Heart left ventricle (tissue), 16 donors: ENCODE measurements around the gene CDC42EP4. TPM values are rescaled to one million over a fixed set of nuclear protein-coding genes. Genes with fewer than 3 reads are reported as not detected.
"Not testable (repeated sequence)": the region's sequence is repeated elsewhere in the genome, so short reads cannot be mapped to it uniquely, and the experiment has no call there.

Experiments used
- ATAC-seq, 4 donors: fragments of 200-7000 bp; cut with Tn5 transposase; one replicate each; pipeline ENCODE4 v1.9.1; 2020 to 2022; ENCODE audit warnings: moderate library complexity in 4 of 4, mild to moderate bottlenecking in 3 of 4, moderate number of reproducible peaks in 1 of 4
- DNase-seq, 5 donors: peaks; one replicate each; pipeline ENCODE4 v3.0.0-alpha.2; 2020
- H3K27ac ChIP-seq, 12 donors: fragments of 200-600 bp; sonication (generic) in 4 of 12; one replicate each; pipeline versions ENCODE4 v1.5.0 to v1.8.0; 2016 to 2022; ENCODE audit warnings: mild to moderate bottlenecking in 2 of 12
- H3K27me3 ChIP-seq, 9 donors: fragments of 200-600 bp; sonication (generic) in 2 of 9; one replicate each; pipeline versions ENCODE4 v1.5.1 to v1.8.0; 2016 to 2022; ENCODE audit warnings: mild to moderate bottlenecking in 3 of 9
- H3K36me3 ChIP-seq, 9 donors: fragments of 200-600 bp; sonication (generic) in 2 of 9; one replicate each; pipeline versions ENCODE4 v1.5.0 to v1.8.0; 2018 to 2022; ENCODE audit warnings: mild to moderate bottlenecking in 2 of 9
- H3K4me1 ChIP-seq, 12 donors: fragments of 200-600 bp; sonication (generic) in 4 of 12; one replicate each; pipeline versions ENCODE4 v1.5.0 to v1.8.0; 2016 to 2022; ENCODE audit warnings: mild to moderate bottlenecking in 3 of 12
- H3K4me3 ChIP-seq, 12 donors: fragments of 200-600 bp; sonication (generic) in 4 of 12; one replicate each; pipeline versions ENCODE4 v1.5.0 to v1.8.0; 2017 to 2022; ENCODE audit warnings: mild to moderate bottlenecking in 9 of 12, moderate library complexity in 4 of 12
- H3K9me3 ChIP-seq, 12 donors: fragments of 200-600 bp; sonication (generic) in 4 of 12; one replicate each; pipeline versions ENCODE4 v1.5.0 to v1.8.0; 2016 to 2022; ENCODE audit warnings: mild to moderate bottlenecking in 1 of 12
- CTCF ChIP-seq, 12 donors: fragments of 200-600 bp; sonication (generic) in 4 of 12; IDR thresholded peaks; one replicate each; pipeline versions ENCODE4 v1.5.0 to v1.8.0; 2018 to 2022; ENCODE audit warnings: antibody characterized with exemption in 12 of 12, mild to moderate bottlenecking in 5 of 12
- POLR2A ChIP-seq, 2 donors: fragments of 450-650 bp; IDR thresholded peaks; one replicate each; pipeline ENCODE4 v1.6.1; 2017; ENCODE audit warnings: antibody characterized with exemption in 2 of 2, mild to moderate bottlenecking in 2 of 2, moderate library complexity in 2 of 2
- WGBS, 4 donors: extraction: QIAGEN DNeasy Blood & Tissue Kit in 2 of 4; methylation state at CpG; one replicate each; pipeline versions ENCODE4 v1.1.5 to v1.1.7; 2013 to 2018; 5-methylcytosine and 5-hydroxymethylcytosine counted together
- intact Hi-C, 10 donors: fragments of 100-400 bp; cut with DNase I; formaldehyde crosslinking; loops; one replicate each; pipeline versions ENCODE4 v1.11.1 to v1.14.2; 2022
- polyA plus RNA-seq, 2 donors: library from polyadenylated mRNA; stranded (reverse); fragments of 200-250 nt; gene quantifications; one replicate each; pipeline ENCODE4 v1.2.3, GENCODE V29; 2013
- total RNA-seq, 9 donors: library from RNA; depleted of rRNA in 2 of 9; stranded (reverse); fragments of >200 nt in 2 of 9; fragmentation: NEBNext Ultra II Directional in 3 of 9; extraction: Animal tissue kit (Norgen Biotek cat#: 25700) in 3 of 9; gene quantifications; one replicate each; pipeline versions ENCODE4 v1.1.0 to v1.2.4, GENCODE V29; 2016 to 2023
- donor health status: ischemic (EF 13 %, LVEDD 7.1; RV severe dilation, severe dysfunction).
- donor health status: healthy with polysubstance abuse.
- donor health status: DM: no; HTN: yes; CAD: no.
- donor health status: DM: no; HTN: no; CAD: no.
- donor health status: ischemic (EF 25% LVEDD 6.9; RV normal size, moderate dysfunction).
- donor health status: ischemic (EF 25% LVEDD 5.7; RV mildly dilated, moderate dysfunction).
- donor health status: healthy.
- donor health status: DM: yes; HTN: yes; CAD: no.
- donor health status: ischemic (EF 35%, LVEDD 5.7; RV mildly dilated, moderate dysfunction).
- donor health status: nonischemic (EF 11% LVEDD 7.7; RV severe dilation, severe dysfunction).
- donor health status: DM: yes; HTN: yes; CAD: no.
- donor health status: PGD.
- donor health status: ischemic (EF 29% LVEDD 5.4; RV normal size, mild dysfunction).
- donor health status: nonischemic (EF 23%, LVEDD 6.1; RV moderate dilation, normal function).

CDC42EP4 gene
- total and polyA plus RNA-seq, 11 donors: 18.6 to 103 (median 37.5) TPM

- 72 to 86% (median 81%) methylated on average over 12 to 13 of the region's 13 CpGs for WGBS, 4 donors
- H3K4me1 ChIP-seq: peaks cover 0 to 14% (median 4%) of the 10 kb centered on the region in 12 donors
- ATAC-seq (peak; percentile 14 to 42 (median 34)), DNase-seq (no peak)
- H3K9me3 ChIP-seq: no peaks in the 10 kb centered on the region
- no peaks in the 10 kb centered on the region for H3K27me3 ChIP-seq
- intact Hi-C loops: no loop called here
- TF ChIP-seq POLR2A (IDR thresholded peaks at IDR 0.05) (no peak), CTCF (IDR thresholded peaks at IDR 0.05) (no peak)
- no peaks in the 10 kb centered on the region for H3K36me3 ChIP-seq
- peak overlapping the region in 8 of 12 donors; percentile 4 to 59 (median 36) for H3K27ac ChIP-seq
- H3K4me3 ChIP-seq: no peak overlapping the region
These were observed 24.9 kb upstream of the CDC42EP4 start for GRCh38 chr17:73336408-73337329.

DNA sequence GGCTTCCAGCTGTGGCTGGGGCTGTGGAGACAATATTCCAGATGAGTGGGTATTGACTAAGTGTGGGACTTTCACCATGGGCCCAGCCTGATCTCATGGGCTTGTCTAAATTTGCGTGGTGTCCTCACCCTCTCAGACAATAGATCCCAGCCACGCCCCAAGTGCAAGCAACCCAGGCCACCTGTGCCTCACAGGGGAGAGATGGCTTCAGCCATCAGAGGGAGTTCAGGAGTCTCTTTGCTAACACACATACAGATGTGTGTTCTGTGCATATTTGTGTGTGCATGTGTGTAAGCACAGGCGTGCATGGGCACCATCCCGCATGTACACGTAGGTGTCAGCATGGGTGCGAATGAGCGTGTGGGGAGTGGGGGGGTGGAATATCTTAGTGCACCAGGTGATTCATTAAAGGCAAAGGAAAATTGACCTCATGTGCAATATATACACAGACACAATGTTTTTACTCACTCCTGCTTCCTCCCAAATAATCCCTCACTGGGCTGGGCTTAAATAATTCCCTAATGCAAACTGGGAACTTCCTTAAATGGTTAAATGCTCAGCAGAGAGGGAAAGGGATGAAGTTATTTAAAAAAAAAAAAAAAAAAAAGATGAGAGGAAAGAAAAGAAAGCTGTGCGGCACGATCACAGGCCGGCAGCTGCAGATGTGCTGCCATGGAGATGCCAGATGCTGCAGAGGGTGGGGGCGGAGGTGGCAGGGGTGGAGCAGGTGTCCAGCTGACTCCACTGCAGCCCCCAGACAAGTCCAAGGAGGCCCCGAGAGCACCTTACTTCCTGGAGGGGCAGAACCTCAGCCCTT is 24.0 kb upstream of the CDC42EP4 start:
- TF ChIP-seq CTCF (IDR thresholded peaks at IDR 0.05) (no peak), POLR2A (IDR thresholded peaks at IDR 0.05) (no peak)
- intact Hi-C loops: no loop called here
- no peak overlapping the region for H3K4me3 ChIP-seq
- no peaks in the 10 kb centered on the region for H3K9me3 ChIP-seq
- H3K27me3 ChIP-seq: no peaks in the 10 kb centered on the region
- 79 to 88% (median 86%) methylated on average over 12 of the region's 12 CpGs for WGBS, 4 donors
- DNase-seq: no peak
- H3K36me3 ChIP-seq: no peaks in the 10 kb centered on the region
- ATAC-seq: no peak
- peaks cover 0 to 12% (median 0%) of the 10 kb centered on the region in 12 donors for H3K4me1 ChIP-seq
- H3K27ac ChIP-seq: peak overlapping the region in 4 of 12 donors; percentile 4 to 59 (median 43)

GRCh38 chr17:73334771-73335513 is 23.1 kb upstream of the CDC42EP4 start:
- TF ChIP-seq POLR2A (IDR thresholded peaks at IDR 0.05) (no peak), CTCF (IDR thresholded peaks at IDR 0.05) (no peak)
- ATAC-seq: no peak
- WGBS, 4 donors: 84 to 87% (median 85%) methylated on average over 11 to 12 of the region's 12 CpGs
- H3K36me3 ChIP-seq: no peaks in the 10 kb centered on the region
- no peak overlapping the region for H3K27ac ChIP-seq
- no peaks in the 10 kb centered on the region for H3K9me3 ChIP-seq
- no peak for DNase-seq
- no peaks in the 10 kb centered on the region for H3K27me3 ChIP-seq
- intact Hi-C loops: no loop called here
- H3K4me1 ChIP-seq: peaks cover 0 to 12% (median 0%) of the 10 kb centered on the region in 12 donors
- no peak overlapping the region for H3K4me3 ChIP-seq

- H3K27me3 ChIP-seq, intact Hi-C loops, H3K36me3 ChIP-seq, H3K9me3 ChIP-seq, H3K4me3 ChIP-seq, ATAC-seq, H3K27ac ChIP-seq, DNase-seq: not testable (repeated sequence)
- peaks cover 0 to 12% (median 0%) of the 10 kb centered on the region in 12 donors for H3K4me1 ChIP-seq
- WGBS, 4 donors: 88 to 95% (median 90%) methylated on average over 9 of the region's 9 CpGs
These were observed 21.6 kb upstream of the CDC42EP4 start for GRCh38 chr17:73333445-73333844.
